GM18502 (cell line): Measurements from ENCODE around the gene MPZL2.

Experiments used
- ATAC-seq: cut with Tn5 transposase; IDR thresholded peaks from one replicate; pipeline ENCODE4 v1.9.1; 2021; ENCODE audit warnings: mild to moderate bottlenecking; ENCODE audit not compliant: unreplicated experiment, poor library complexity

MPZL2 gene

DNA sequence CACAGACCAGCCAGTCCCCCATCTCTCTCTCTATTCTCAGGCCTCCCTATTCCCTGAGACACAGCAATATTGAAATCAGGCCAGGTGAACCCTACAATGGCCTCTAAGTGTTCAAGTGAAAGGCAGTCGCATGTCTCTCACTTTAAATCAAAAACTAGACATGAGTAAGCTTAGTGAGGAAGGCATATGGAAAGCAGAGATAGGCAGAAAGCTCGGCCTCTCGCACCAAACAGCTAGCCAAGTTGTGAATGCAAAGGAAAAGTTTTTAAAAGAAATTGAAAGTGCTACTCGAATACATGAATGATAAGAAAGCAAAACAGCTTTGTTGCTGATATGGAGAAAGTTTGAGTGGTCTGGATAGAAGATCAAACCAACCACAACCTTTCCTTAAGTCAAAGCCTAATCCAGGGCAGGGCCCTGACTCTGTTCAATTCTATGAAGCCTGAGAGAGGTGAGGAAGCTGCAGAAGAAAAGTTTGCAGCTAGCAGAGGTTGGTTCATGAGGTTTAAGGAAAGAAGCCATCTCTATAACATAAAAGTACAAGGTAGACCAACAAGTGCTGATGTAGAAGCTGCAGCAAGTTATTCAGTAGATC lies 19.8 kb upstream of the MPZL2 start:
- ATAC-seq, result no peak

- no peak for ATAC-seq
These were observed 19.0 kb upstream of the MPZL2 start for GRCh38 chr11:118283037-118283636.

- ATAC-seq, result no peak
These were observed 18.5 kb upstream of the MPZL2 start for GRCh38 chr11:118282606-118283005.

DNA sequence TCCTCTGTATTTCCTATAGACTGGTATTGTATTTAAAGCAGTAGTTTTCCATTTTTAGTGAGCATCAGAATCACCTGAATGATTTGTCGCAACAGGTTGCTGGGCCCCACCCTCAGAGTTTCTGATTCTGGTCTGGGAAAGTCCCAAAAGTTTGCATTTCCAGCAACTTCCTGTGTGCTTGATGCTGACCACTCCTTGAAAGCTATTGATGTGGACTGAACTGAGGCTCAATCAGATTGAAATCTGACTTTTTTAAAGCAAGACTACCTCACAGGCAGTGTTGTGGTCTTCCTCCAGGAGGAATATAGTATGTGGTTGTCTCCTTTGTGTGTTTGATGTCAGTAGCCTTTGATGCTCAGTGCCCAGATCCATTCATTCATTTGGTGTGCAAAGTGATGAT lies 17.2 kb upstream of the MPZL2 start:
- ATAC-seq, result no peak

GRCh38 chr11:118277312-118277711 lies 13.2 kb upstream of the MPZL2 start:
- no peak for ATAC-seq

DNA sequence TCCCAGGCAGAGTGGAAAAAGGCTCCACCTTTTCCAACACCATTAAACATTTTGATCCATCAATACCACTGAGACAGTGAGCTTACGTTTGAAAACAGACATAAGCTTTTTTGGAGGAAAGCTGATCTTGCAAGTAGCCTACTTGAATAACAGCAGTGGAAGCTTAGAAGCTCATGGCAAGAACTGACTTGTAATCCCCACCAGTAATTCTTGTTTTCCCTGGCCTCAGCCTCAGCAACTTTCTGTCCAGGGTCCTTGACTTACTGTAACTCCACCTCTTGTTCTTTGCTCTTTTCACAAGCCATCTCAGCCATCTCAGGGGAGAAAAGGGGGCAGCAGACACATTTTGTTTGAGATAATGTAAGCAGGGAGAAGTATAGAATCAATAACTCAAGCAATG lies 12.3 kb upstream of the MPZL2 start:
- no peak for ATAC-seq

- no peak for ATAC-seq
These were observed 11.1 kb upstream of the MPZL2 start for GRCh38 chr11:118275176-118275575.

- no peak for ATAC-seq
These were observed 10.1 kb upstream of the MPZL2 start for GRCh38 chr11:118274186-118274585.

GRCh38 chr11:118272001-118272400 lies 7.9 kb upstream of the MPZL2 start:
- no peak for ATAC-seq

DNA sequence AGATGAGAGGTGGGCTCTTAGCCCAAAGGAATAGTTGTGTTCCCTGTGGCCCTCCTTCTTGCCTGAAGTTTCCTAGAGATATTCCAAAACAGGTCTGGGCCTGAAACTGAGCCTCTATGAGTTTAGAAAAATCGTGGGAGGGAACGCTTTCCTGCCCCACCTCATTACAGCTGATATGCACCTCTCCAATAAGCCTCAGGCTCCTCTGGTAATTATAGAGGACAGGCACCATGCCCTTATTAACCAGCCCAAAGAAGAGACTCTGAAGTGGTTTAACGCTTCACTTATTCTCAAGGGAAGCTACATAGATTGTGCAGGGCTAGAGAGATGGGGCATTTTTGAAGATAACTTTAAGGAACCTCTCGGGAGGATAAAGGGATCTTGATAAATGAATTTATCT lies 3.4 kb upstream of the MPZL2 start:
- no peak for ATAC-seq

DNA sequence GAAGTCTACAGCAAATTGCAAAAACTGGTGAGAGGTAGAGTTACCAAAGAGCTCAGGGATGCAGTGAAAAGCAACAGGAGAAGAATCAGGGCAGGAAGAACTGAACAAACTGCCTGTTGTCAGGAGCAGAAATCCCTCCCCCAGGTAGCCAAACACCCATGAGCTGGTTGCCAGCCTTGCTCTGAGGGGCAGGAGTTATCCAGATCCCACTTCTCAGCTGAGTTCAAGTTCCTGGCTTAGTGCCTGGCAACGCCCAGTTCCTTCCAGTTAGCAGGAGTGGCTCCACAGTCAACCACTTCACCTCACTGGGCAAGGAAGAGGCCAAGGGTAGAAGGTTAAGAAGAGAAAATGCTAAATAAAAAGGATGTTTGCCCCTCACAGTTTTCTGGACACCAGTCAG lies 1.9 kb upstream of the MPZL2 start:
- no peak for ATAC-seq

DNA sequence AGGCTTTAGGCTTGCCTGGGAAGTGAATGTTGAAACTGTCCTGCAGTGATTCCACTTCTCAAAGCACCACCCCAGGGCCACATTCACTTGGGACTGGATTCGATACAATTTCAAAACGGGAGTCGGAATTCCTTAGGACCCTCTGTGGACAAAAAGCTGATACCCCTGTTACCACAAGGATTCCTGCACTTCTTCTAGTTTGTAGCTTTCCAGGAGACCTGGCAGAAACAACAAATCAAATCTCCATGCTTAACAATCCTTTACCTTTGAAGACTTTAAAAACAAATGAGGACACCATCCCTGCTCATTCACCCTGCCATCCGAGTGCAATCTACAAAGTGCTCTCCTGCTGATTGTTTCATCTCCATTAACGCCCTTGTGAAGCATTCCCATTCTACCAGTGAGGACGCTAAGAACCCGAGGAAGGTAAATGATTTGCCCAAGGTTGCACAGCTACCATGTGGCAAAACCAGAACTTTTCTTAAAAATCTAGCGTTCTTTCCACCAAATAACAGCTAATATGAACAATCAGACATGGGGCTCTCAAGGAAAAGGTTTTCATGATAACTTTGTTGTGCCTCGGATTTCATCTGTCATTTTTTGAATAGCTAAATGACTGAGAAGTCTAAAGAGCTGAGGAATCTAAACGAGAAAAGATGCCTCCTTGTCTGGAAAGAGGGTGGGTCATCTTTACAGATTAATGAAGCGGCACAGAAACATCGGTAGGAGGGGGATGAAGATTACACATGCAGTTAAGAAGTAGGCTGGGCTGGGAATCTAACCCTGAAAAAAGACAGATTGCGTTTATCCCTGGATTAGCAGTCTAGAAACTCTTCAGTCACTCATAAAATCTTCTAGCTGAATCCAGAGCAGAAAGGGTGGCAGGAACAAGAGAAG lies 720 bp upstream of the MPZL2 start:
- ATAC-seq, result no peak

DNA sequence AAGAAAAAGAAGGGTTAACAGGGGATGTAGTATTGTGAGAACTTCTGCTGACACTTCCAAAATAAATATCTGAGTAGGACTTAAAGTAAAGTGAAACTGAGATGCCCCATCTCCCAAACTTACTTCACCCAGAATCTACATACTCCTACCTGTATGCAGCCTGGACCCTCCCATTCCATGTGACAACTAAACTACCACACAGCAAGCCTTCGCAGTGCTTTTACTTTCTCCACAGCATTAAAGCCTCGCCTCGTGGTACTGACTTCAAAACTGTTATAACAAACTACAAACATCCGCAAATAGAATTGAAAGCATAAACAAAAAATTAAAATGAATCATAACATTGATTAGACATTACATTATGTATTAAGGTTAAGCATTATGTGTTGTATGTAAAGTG lies 985 bp downstream of the MPZL2 start:
- ATAC-seq, result no peak

DNA sequence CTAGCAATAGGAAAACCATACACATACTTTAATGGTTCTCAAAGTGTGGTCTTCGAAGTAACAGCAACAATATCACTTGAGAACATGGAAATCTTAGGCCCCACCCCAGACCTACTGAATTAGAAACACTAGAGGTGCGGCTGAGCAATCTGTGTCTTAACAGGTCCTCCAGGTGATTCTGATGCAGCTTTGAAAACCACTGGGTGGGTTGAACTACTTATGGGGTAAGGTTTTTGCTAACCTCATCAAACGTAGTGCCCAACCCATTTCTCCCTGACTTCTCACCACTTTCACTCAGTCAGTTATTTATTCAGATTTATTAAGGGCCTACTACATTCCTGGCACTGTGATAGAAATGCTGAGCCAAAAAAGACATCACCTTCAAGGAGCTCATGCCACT lies 3.7 kb downstream of the MPZL2 start:
- no peak for ATAC-seq

GRCh38 chr11:118259138-118259537 lies 5.0 kb downstream of the MPZL2 start:
- ATAC-seq, result no peak

- no peak for ATAC-seq
These were observed 5.7 kb downstream of the MPZL2 start for GRCh38 chr11:118258410-118258809.

DNA sequence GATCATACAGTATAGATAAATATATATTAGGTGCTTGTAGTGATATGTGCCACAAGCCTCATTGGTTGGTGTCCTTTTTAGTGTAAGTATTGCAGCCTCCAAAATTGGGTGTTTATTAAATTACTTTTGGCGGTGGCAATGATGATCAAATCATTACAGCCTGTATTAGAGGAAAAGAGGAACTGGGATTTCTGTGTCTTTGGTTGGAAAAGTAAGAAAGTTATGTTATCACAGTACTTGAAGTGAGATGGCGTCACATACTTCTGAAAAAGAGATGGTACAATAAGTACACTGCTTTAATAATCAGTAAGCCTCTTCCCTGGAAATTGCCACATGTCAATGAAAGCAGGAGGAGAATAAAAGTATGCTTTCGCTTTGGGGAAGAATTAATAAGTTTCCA lies 11.4 kb downstream of the MPZL2 start:
- ATAC-seq, result no peak

DNA sequence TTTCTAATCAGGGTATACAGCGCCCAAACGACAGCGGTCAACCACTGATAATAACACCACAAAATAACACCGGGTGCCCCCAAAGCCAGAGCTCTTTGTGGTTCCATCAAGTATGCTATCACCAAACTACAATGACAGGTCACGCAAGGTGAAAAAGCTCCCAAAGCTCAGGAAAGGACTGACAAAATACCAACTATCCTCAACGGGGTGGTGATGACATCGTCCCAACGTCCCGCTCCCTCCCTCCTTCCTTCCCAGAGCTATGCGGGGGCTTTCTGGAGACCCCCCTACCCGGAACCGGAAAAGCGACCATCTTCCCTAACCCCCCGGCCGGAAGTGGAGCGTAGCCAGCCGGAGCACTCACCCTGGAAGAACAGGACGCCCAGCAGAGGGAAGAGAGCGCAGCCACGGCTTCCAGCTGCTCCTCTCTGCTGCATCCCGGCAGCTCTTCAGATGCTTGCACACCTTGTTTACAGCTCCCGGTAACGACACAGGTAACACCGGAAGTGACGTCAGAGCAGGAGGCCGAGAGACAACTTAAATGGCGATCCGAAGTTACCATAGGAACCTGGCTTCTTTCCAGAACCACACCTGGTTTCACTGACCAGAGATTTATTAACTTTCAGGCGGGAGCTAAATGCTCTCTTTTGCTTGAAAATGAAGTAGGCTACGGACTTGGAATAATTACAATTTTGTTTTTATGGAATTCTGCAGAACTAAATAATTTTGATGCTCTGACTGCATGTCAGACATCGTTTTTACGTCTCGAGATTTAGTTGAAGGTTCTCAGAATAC lies 12.0 kb downstream of the MPZL2 start, which contains the start of gene MPZL3:
TSS of gene MPZL3 (minus strand) at position 508 of the 795 bp plus-strand sequence. CDS start at position 437, 71 bp downstream.
- peak; percentile 71 for ATAC-seq

DNA sequence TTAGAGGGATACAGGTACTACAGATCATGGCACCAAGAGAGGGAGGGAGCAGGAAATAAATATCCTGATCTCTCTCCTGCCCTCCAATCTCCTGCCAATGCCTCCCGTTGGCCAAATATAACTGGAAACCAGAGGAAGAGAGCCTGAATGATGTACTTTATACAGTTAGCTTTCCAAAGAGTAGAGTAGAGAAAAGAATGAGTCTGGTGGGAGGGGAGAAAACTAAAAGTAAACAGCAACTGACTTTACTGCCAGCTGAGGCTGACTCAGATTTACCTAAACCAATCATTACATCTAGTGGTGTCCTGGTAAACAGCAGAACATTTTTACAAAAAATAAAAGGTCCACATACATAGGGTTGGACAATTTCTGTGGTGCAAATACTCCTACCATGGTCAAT lies 17.1 kb downstream of the MPZL2 start:
- no peak for ATAC-seq

- ATAC-seq, result no peak
These were observed 18.0 kb downstream of the MPZL2 start for GRCh38 chr11:118245936-118246562.
